GM03348 (cell line): ENCODE measurements around the gene C1orf226.
"Not testable (repeated sequence)": the region's sequence is repeated elsewhere in the genome, so short reads cannot be mapped to it uniquely, and the experiment has no call there.

Source experiments
- DNase-seq: peaks from one replicate; pipeline ENCODE4 v3.0.0; 2012; ENCODE audit warnings: low spot score

Gene C1orf226

GRCh38 chr1:162381383-162381782, at the start of gene C1orf226:
Gene C1orf226 (plus strand): TSS chr1:162381728. CDS start chr1:162381902, 174 bp downstream.
- DNase-seq, result no peak

GRCh38 chr1:162333991-162334390, 47.5 kb upstream of the C1orf226 start:
- no peak for DNase-seq

GRCh38 chr1:162335126-162335525, 46.4 kb upstream of the C1orf226 start:
- no peak for DNase-seq

GRCh38 chr1:162336621-162337285, 44.8 kb upstream of the C1orf226 start:
- DNase-seq, result no peak

- DNase-seq, result no peak
These were observed 39.0 kb upstream of the C1orf226 start for GRCh38 chr1:162342452-162342983.

- DNase-seq, result no peak
These were observed 38.1 kb upstream of the C1orf226 start for GRCh38 chr1:162343470-162343869.

- no peak for DNase-seq
These were observed 34.2 kb upstream of the C1orf226 start for GRCh38 chr1:162347281-162347680.

GRCh38 chr1:162349635-162350330, 31.7 kb upstream of the C1orf226 start:
- peak; percentile 81 for DNase-seq

GRCh38 chr1:162351246-162351842, 30.2 kb upstream of the C1orf226 start:
- no peak for DNase-seq

GRCh38 chr1:162351874-162352273, 29.7 kb upstream of the C1orf226 start:
- not testable (repeated sequence) for DNase-seq

- DNase-seq, result no peak
These were observed 28.4 kb upstream of the C1orf226 start for GRCh38 chr1:162353078-162353477.

GRCh38 chr1:162353702-162354101, 27.8 kb upstream of the C1orf226 start:
- DNase-seq, result no peak

- peak; percentile 67 for DNase-seq
These were observed 23.8 kb upstream of the C1orf226 start for GRCh38 chr1:162357681-162358266.

GRCh38 chr1:162358928-162359327, 22.6 kb upstream of the C1orf226 start:
- DNase-seq, result no peak

GRCh38 chr1:162359523-162360236, 21.8 kb upstream of the C1orf226 start:
- no peak for DNase-seq

GRCh38 chr1:162360237-162360873, 21.2 kb upstream of the C1orf226 start:
- DNase-seq, result no peak

- DNase-seq, result no peak
These were observed 20.7 kb upstream of the C1orf226 start for GRCh38 chr1:162360874-162361260.

GRCh38 chr1:162361349-162361748, 20.2 kb upstream of the C1orf226 start:
- no peak for DNase-seq

- DNase-seq, result no peak
These were observed 17.7 kb upstream of the C1orf226 start for GRCh38 chr1:162363823-162364222.

GRCh38 chr1:162364498-162364897, 17.0 kb upstream of the C1orf226 start:
- DNase-seq, result no peak

- no peak for DNase-seq
These were observed 16.1 kb upstream of the C1orf226 start for GRCh38 chr1:162365284-162366020.
